Breast epithelium (tissue), 4 donors: ENCODE measurements around the gene DBI. TPM values are rescaled to one million over a fixed set of nuclear protein-coding genes. Genes with fewer than 3 reads are reported as not detected.

Source experiments
- DNase-seq, 2 donors: peaks; one replicate each; pipeline ENCODE4 v3.0.0-alpha.2; 2019; ENCODE audit warnings: low spot score in 2 of 2
- H3K27ac ChIP-seq, 2 donors: fragments of 200-600 bp; sonication (generic) in 1 of 2; one replicate each; pipeline ENCODE4 v1.5.1; 2016 to 2019; ENCODE audit warnings: mild to moderate bottlenecking in 1 of 2
- H3K27me3 ChIP-seq, 2 donors: fragments of 200-600 bp; sonication (generic) in 1 of 2; one replicate each; pipeline versions ENCODE4 v1.5.1 to v1.6.0; 2017 to 2019; ENCODE audit warnings: control low read depth in 1 of 2, mild to moderate bottlenecking in 1 of 2
- H3K36me3 ChIP-seq: fragments of 200-600 bp; one replicate; pipeline ENCODE4 v1.5.1; 2019
- H3K4me1 ChIP-seq, 2 donors: fragments of 200-600 bp; sonication (generic); one replicate each; pipeline ENCODE4 v1.5.1; 2016 to 2019; ENCODE audit warnings: control low read depth in 1 of 2
- H3K4me3 ChIP-seq, 3 donors: fragments of 200-600 bp; sonication (generic); 1 replicate in 2 of 3; 2 replicates in 1 of 3; pipeline ENCODE4 v1.5.1; 2016 to 2019; ENCODE audit warnings: mild to moderate bottlenecking in 3 of 3, moderate library complexity in 2 of 3
- H3K9me3 ChIP-seq, 2 donors: fragments of 200-600 bp; sonication (generic) in 1 of 2; one replicate each; pipeline ENCODE4 v1.5.1; 2016 to 2019; ENCODE audit warnings: control low read depth in 1 of 2
- POLR2A ChIP-seq: fragments of 450-650 bp; IDR thresholded peaks from one replicate; pipeline ENCODE4 v1.6.1; 2016; ENCODE audit warnings: antibody characterized with exemption, mild to moderate bottlenecking, moderate library complexity
- POLR2AphosphoS5 ChIP-seq, 3 donors: sonication (generic); formaldehyde crosslinking; IDR thresholded peaks; one replicate each; pipeline ENCODE4 v1.6.1; 2017; ENCODE audit warnings: antibody characterized with exemption in 3 of 3
- intact Hi-C: fragments of 100-400 bp; cut with DNase I; formaldehyde crosslinking; loops from one replicate; pipeline ENCODE4 v1.15.1; 2023; ENCODE audit warnings: low total_unique reads
- total RNA-seq, 3 donors: library from RNA; depleted of rRNA; stranded (reverse); fragments of >200 nt; gene quantifications; one replicate each; pipeline ENCODE4 v1.1.0, GENCODE V29; 2016
- TF ChIP-seq, protein P1 (sequence below), 3 donors: fragments of 450-650 bp; IDR thresholded peaks; one replicate each; pipeline ENCODE4 v1.5.1; 2016 to 2017; ENCODE audit warnings: antibody characterized with exemption in 3 of 3, mild to moderate bottlenecking in 3 of 3, moderate library complexity in 3 of 3

The DBI gene
- total RNA-seq, 3 donors from 2014 or later, result 160 to 236 (median 202) TPM

DNA sequence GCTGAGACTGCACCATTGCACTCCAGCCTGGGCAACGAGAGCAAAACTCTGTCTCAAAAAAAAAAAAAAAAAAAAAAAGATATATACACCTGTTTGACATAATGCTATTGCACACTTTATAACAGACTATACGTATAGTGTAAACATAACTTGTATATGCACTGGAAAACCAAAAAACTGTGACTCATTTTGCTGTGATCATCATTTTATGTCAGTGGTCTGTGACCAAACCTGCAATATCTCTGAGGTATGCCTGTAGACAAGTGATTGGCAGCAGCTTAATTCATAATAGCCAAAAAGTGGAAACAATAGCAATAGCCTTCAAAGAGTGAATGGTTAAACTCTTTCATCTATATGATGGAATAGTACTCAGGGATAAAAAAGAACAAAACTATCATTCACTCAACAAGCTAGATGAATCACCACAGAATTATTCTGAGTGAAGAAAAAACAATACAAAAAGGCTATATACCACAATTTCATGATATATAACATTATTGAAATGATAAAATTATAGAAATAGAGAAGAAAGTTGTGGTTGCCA is 6.3 kb upstream of the DBI start:
- DNase-seq, result no peak
- H3K36me3 ChIP-seq, result no peaks in the 10 kb centered on the region
- no peaks in the 10 kb centered on the region for H3K4me1 ChIP-seq
- intact Hi-C loops, result loop anchor here (2.0 kb wide), 1 partner anchor 28 kb away; no protein-coding TSS in a partner anchor
- no peak overlapping the region for H3K4me3 ChIP-seq
- H3K9me3 ChIP-seq, result no peaks in the 10 kb centered on the region
- TF ChIP-seq, protein P1, sequence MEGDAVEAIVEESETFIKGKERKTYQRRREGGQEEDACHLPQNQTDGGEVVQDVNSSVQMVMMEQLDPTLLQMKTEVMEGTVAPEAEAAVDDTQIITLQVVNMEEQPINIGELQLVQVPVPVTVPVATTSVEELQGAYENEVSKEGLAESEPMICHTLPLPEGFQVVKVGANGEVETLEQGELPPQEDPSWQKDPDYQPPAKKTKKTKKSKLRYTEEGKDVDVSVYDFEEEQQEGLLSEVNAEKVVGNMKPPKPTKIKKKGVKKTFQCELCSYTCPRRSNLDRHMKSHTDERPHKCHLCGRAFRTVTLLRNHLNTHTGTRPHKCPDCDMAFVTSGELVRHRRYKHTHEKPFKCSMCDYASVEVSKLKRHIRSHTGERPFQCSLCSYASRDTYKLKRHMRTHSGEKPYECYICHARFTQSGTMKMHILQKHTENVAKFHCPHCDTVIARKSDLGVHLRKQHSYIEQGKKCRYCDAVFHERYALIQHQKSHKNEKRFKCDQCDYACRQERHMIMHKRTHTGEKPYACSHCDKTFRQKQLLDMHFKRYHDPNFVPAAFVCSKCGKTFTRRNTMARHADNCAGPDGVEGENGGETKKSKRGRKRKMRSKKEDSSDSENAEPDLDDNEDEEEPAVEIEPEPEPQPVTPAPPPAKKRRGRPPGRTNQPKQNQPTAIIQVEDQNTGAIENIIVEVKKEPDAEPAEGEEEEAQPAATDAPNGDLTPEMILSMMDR (IDR thresholded peaks at IDR 0.05), result no peak
- TF ChIP-seq POLR2A (no peak), POLR2AphosphoS5 (IDR thresholded peaks at IDR 0.05) (no peak)
- H3K27me3 ChIP-seq, result no peaks in the 10 kb centered on the region
- no peak overlapping the region for H3K27ac ChIP-seq

DNA sequence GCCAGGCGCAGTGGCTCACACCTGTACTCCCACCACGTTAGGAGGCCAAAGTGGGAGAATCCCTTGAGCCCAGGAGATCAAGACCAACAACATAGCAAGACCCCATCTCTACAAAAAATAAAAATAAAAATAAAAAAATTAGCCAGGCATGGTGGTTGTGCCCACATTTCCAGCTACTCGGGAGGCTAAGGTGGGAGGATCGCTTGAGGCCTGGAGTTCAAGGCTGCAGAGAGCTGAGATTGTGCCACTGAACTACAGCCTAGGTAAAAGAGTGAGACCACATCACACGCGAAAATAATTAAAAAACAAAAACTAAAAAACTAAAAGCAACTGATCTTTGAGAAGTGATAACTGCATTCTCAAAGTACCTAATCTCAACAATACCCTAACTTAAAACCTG is 2.0 kb upstream of the DBI start:
- Histone ChIP-seq H3K36me3 (no peaks in the 10 kb centered on the region), H3K9me3 (no peaks in the 10 kb centered on the region), H3K4me3 (no peak overlapping the region), H3K4me1 (peaks cover 3% of the 10 kb centered on the region in 2 donors), H3K27me3 (no peaks in the 10 kb centered on the region), H3K27ac (peak overlapping the region in 1 of 2 donors; percentile 95)
- TF ChIP-seq, protein P1 (IDR thresholded peaks at IDR 0.05), result no peak
- no peak for TF ChIP-seq POLR2A
- no peak for TF ChIP-seq POLR2AphosphoS5 (IDR thresholded peaks at IDR 0.05)
- intact Hi-C loops, result no loop called here
- DNase-seq, result no peak

DNA sequence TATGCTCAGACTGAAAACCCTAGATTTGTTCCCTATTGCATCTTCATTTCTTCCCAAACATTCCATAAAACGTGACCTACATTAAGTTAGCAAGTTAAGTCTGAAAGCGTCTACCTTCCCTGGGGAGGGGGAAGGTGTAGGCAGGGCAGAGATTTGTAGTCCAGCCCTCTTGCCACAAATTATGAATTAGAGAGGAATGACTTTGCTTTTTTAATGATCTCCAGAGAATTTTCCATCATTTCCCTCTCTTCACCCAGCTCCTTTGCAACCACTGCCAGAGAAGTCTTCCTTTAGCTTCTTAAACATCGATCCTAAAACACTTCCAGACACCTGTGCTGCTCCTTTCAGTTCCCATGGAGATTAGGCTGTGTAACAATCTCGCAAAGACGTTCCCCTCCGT is 1.3 kb upstream of the DBI start:
- Histone ChIP-seq H3K9me3 (no peaks in the 10 kb centered on the region), H3K27ac (peak overlapping the region; percentile 95), H3K4me3 (peak overlapping the region in 2 of 3 donors; percentile 77 to 86), H3K27me3 (no peaks in the 10 kb centered on the region), H3K36me3 (no peaks in the 10 kb centered on the region), H3K4me1 (peaks cover 3% of the 10 kb centered on the region in 2 donors)
- no peak for DNase-seq
- intact Hi-C loops, result no loop called here
- TF ChIP-seq POLR2AphosphoS5 (IDR thresholded peaks at IDR 0.05) (no peak), POLR2A (no peak)
- TF ChIP-seq, protein P1 (IDR thresholded peaks at IDR 0.05), result no peak

DNA sequence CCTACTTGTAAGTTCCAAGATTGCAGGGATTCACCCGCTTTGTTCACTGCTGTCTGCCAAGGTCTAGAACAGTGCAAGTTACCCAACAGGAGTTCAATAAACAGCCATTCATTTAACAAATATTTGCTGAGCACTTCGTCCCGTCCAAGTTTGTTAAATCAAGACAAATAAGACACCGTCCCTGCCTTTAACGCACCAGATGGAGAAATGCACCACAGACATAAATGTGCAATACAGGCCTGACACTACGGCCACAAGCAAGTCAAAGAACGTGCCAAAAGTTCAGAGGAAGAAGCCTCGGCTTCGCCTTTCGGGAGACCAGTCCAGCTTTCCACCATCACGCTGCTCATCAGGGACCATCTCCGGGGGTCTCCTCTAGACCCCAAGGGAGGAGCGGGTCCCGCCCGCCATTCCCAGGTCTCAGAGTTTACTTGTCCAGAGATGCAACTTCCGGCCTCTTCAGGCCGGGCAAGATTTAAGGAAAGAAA is 572 bp upstream of the DBI start:
- no peak for DNase-seq
- H3K9me3 ChIP-seq, result no peaks in the 10 kb centered on the region
- no peak for TF ChIP-seq POLR2AphosphoS5 (IDR thresholded peaks at IDR 0.05)
- intact Hi-C loops, result no loop called here
- peak overlapping the region; percentile 95 for H3K27ac ChIP-seq
- no peaks in the 10 kb centered on the region for H3K27me3 ChIP-seq
- H3K4me3 ChIP-seq, result peak overlapping the region; percentile 69 to 86 (median 77)
- peaks cover 3% of the 10 kb centered on the region in 2 donors for H3K4me1 ChIP-seq
- no peaks in the 10 kb centered on the region for H3K36me3 ChIP-seq

DNA sequence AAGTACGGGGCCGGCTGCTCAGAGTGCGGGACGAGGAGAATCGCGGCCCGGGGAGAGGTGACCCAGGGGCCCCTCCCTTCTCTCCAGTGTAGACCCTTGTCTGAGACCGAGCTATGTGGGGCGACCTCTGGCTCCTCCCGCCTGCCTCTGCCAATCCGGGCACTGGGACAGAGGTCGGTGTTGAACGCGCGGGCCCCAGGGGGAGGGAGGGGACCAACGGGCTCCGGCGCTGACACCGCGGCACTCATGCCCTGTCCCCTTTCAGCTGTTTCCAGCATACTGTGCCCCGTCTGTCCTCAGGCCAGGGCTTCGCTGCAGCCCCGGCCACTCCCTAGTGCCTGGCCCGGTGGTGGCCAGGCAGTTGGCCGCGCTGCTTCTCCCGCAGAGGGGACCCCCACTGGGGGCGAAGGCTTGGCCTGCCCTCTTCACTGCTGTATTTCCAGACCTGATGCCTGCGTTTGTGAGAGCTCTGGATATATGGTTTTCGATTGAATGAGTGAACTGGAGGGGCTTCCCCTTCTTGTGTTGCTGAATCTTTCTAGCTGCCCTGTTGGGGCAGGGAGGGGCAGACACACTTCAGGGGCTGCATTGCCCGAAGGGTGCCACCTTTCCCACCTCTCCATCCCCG is 809 bp downstream of the DBI start:
- intact Hi-C loops, result no loop called here
- DNase-seq, result peak; percentile 44 to 65
- Histone ChIP-seq H3K4me1 (peaks cover 3% of the 10 kb centered on the region in 2 donors), H3K4me3 (peak overlapping the region; percentile 69 to 86 (median 77)), H3K36me3 (no peaks in the 10 kb centered on the region), H3K27me3 (no peaks in the 10 kb centered on the region), H3K9me3 (no peaks in the 10 kb centered on the region), H3K27ac (peak overlapping the region; percentile 95)
- TF ChIP-seq POLR2AphosphoS5 (IDR thresholded peaks at IDR 0.05) (no peak), POLR2A (no peak)
- TF ChIP-seq, protein P1 (IDR thresholded peaks at IDR 0.05), result no peak
